H54 (cell line): ENCODE measurements around the gene NCAPG2.

Experiments used
- DNase-seq: peaks from one replicate; pipeline ENCODE4 v3.0.0; 2011; ENCODE audit warnings: low spot score, mixed read lengths; ENCODE audit not compliant: insufficient read length
- FAIRE-seq: peaks from 3 replicates; lab custom pipeline; 2011; peaks lifted over from hg19 to GRCh38; lab: Jason Lieb, UNC
- POLR2A ChIP-seq: IDR thresholded peaks from 2 replicates; pipeline ENCODE4 v1.6.1; 2011; ENCODE audit warnings: low read depth, mild to moderate bottlenecking, low read length

NCAPG2 gene

GRCh38 chr7:158741294-158741666 lies 36.7 kb upstream of the NCAPG2 start:
- no peak for TF ChIP-seq POLR2A
- no peak for FAIRE-seq
- DNase-seq, result no peak

GRCh38 chr7:158740657-158741293 lies 36.2 kb upstream of the NCAPG2 start:
- DNase-seq, result peak; percentile 73
- FAIRE-seq, result peak; percentile 20
- TF ChIP-seq POLR2A, result no peak

- FAIRE-seq (peak; percentile 27), DNase-seq (peak; percentile 53)
- no peak for TF ChIP-seq POLR2A
Observed at GRCh38 chr7:158740013-158740656, 35.5 kb upstream of the NCAPG2 start.

- no peak for DNase-seq
- TF ChIP-seq POLR2A, result no peak
- FAIRE-seq, result no peak
Observed at GRCh38 chr7:158738841-158739240, 34.2 kb upstream of the NCAPG2 start.

GRCh38 chr7:158737064-158737695 lies 32.6 kb upstream of the NCAPG2 start:
- FAIRE-seq (no peak), DNase-seq (no peak)
- no peak for TF ChIP-seq POLR2A

- DNase-seq (no peak), FAIRE-seq (no peak)
- TF ChIP-seq POLR2A, result no peak
Observed at GRCh38 chr7:158735935-158736334, 31.3 kb upstream of the NCAPG2 start.

- no peak for FAIRE-seq
- DNase-seq, result peak; percentile 39
- TF ChIP-seq POLR2A, result no peak
Observed at GRCh38 chr7:158734861-158735260, 30.3 kb upstream of the NCAPG2 start.

- no peak for TF ChIP-seq POLR2A
- DNase-seq (no peak), FAIRE-seq (no peak)
Observed at GRCh38 chr7:158733775-158734494, 29.3 kb upstream of the NCAPG2 start.

GRCh38 chr7:158733220-158733519 lies 28.6 kb upstream of the NCAPG2 start:
- no peak for TF ChIP-seq POLR2A
- DNase-seq (no peak), FAIRE-seq (no peak)

- no peak for FAIRE-seq
- TF ChIP-seq POLR2A, result no peak
- DNase-seq, result no peak
Observed at GRCh38 chr7:158732494-158733219, 28.1 kb upstream of the NCAPG2 start.

- TF ChIP-seq POLR2A, result no peak
- DNase-seq, result no peak
- FAIRE-seq, result no peak
Observed at GRCh38 chr7:158731761-158732160, 27.2 kb upstream of the NCAPG2 start.

- no peak for DNase-seq
- no peak for FAIRE-seq
- no peak for TF ChIP-seq POLR2A
Observed at GRCh38 chr7:158730383-158731346, 26.1 kb upstream of the NCAPG2 start.
